ENCODE data around the gene TNRC18. TPM values are rescaled to one million over a fixed set of nuclear protein-coding genes. Genes with fewer than 3 reads are reported as not detected.

TNRC18 gene
- total and polyA plus RNA-seq, 2 donors (not counting 3 experiments of a cell fraction or from before 2014, with no cell fraction given) = 14.8 to 64.6 TPM

GRCh38 chr7:5266191-5267028 is 157.2 kb downstream of the TNRC18 start:
- Histone ChIP-seq H3K27ac (ENCODE audit: insufficient read depth, low read depth, low read length) (no peak overlapping the region), H4K20me1 (replicated peaks; ENCODE audit: control insufficient read depth, extremely low read depth, insufficient read depth, low read length) (no peaks in the 10 kb centered on the region), H3K4me2 (ENCODE audit: insufficient read depth, low read length) (no peak overlapping the region), H3K27me3 (ENCODE audit: control insufficient read depth in 2 of 2, insufficient read depth in 2 of 2, low read length in 2 of 2) (no peaks in the 10 kb centered on the region), H3K9me3 (replicated peaks; ENCODE audit: control insufficient read depth, insufficient read depth, low read length) (no peaks in the 10 kb centered on the region), H3K4me3 (replicated peaks in 1 of 3; ENCODE audit: insufficient read depth in 1 of 3, low read depth in 1 of 3, low read length in 3 of 3) (no peak overlapping the region), H2AFZ (ENCODE audit: low read depth, low read length) (no peak overlapping the region), H3K36me3 (ENCODE audit: control insufficient read depth in 2 of 2, extremely low read depth in 1 of 2, insufficient read depth in 2 of 2, low read length in 2 of 2) (no peaks in the 10 kb centered on the region), H3K79me2 (ENCODE audit: control insufficient read depth, insufficient read depth, low read length) (no peaks in the 10 kb centered on the region), H3K4me1 (ENCODE audit: control insufficient read depth, extremely low read depth, insufficient read depth, low read length) (no peaks in the 10 kb centered on the region), H3K9ac (replicated peaks; ENCODE audit: extremely low read depth, insufficient read depth, low read length) (no peak overlapping the region), H3K9me1 (replicated peaks; ENCODE audit: control insufficient read depth, extremely low read depth, insufficient read depth, low read length) (no peaks in the 10 kb centered on the region)
- no peak for DNase-seq (ENCODE audit: low read depth, low spot score)
- no peak for FAIRE-seq
- TF ChIP-seq FOS (IDR thresholded peaks at IDR 0.05; ENCODE audit: borderline replicate concordance, insufficient read depth, low read length) (no peak), GATA2 (IDR thresholded peaks at IDR 0.05; ENCODE audit: insufficient read depth, insufficient read length, low read depth, low read length) (no peak), JUN (IDR thresholded peaks at IDR 0.05; ENCODE audit: borderline replicate concordance, insufficient read depth, insufficient read length, low read depth) (no peak)
- BruUV-seq (replicated peaks) = no TSS peak
- intact Hi-C loops (cut with micrococcal nuclease) = no loop called here
- CTCF ChIA-PET = no interaction called here
- POLR2A ChIA-PET = no interaction called here
- dilution Hi-C loops (cut with MboI; ENCODE audit: extremely low pct_ligation_motif_present, low sequenced_read_pairs) = no loop called here

GRCh38 chr7:5265320-5266190 is 158.1 kb downstream of the TNRC18 start:
- intact Hi-C loops (cut with micrococcal nuclease) = no loop called here
- Histone ChIP-seq H3K4me3 (replicated peaks in 1 of 3; ENCODE audit: insufficient read depth in 1 of 3, low read depth in 1 of 3, low read length in 3 of 3) (no peak overlapping the region), H3K9me3 (replicated peaks; ENCODE audit: control insufficient read depth, insufficient read depth, low read length) (no peaks in the 10 kb centered on the region), H3K9me1 (replicated peaks; ENCODE audit: control insufficient read depth, extremely low read depth, insufficient read depth, low read length) (no peaks in the 10 kb centered on the region), H4K20me1 (replicated peaks; ENCODE audit: control insufficient read depth, extremely low read depth, insufficient read depth, low read length) (no peaks in the 10 kb centered on the region), H3K27me3 (ENCODE audit: control insufficient read depth in 2 of 2, insufficient read depth in 2 of 2, low read length in 2 of 2) (no peaks in the 10 kb centered on the region), H3K4me2 (ENCODE audit: insufficient read depth, low read length) (no peak overlapping the region), H3K27ac (ENCODE audit: insufficient read depth, low read depth, low read length) (no peak overlapping the region), H3K9ac (replicated peaks; ENCODE audit: extremely low read depth, insufficient read depth, low read length) (no peak overlapping the region), H3K79me2 (ENCODE audit: control insufficient read depth, insufficient read depth, low read length) (no peaks in the 10 kb centered on the region), H3K36me3 (ENCODE audit: control insufficient read depth in 2 of 2, extremely low read depth in 1 of 2, insufficient read depth in 2 of 2, low read length in 2 of 2) (no peaks in the 10 kb centered on the region), H2AFZ (ENCODE audit: low read depth, low read length) (no peak overlapping the region), H3K4me1 (ENCODE audit: control insufficient read depth, extremely low read depth, insufficient read depth, low read length) (no peaks in the 10 kb centered on the region)
- FAIRE-seq (no peak), DNase-seq (ENCODE audit: low read depth, low spot score) (no peak)
- dilution Hi-C loops (cut with MboI; ENCODE audit: extremely low pct_ligation_motif_present, low sequenced_read_pairs) = no loop called here
- no TSS peak for BruUV-seq (replicated peaks)
- POLR2A ChIA-PET = no interaction called here
- TF ChIP-seq POLR2AphosphoS5 (IDR thresholded peaks at IDR 0.05; ENCODE audit: insufficient read depth, low read depth, low read length) (no peak), POLR2A (IDR thresholded peaks at IDR 0.05; ENCODE audit: low read depth, low read length) (no peak), FOS (IDR thresholded peaks at IDR 0.05; ENCODE audit: borderline replicate concordance, insufficient read depth, low read length) (no peak), JUN (IDR thresholded peaks at IDR 0.05; ENCODE audit: borderline replicate concordance, insufficient read depth, insufficient read length, low read depth) (no peak), CTCF (IDR thresholded peaks at IDR 0.05; ENCODE audit: extremely low read depth in 1 of 2, insufficient read depth in 1 of 2, low read depth in 1 of 2, low read length in 2 of 2) (no peak), GATA2 (IDR thresholded peaks at IDR 0.05; ENCODE audit: insufficient read depth, insufficient read length, low read depth, low read length) (no peak), MYC (IDR thresholded peaks at IDR 0.05; ENCODE audit: low read depth, low read length) (no peak), MAX (IDR thresholded peaks at IDR 0.05; ENCODE audit: insufficient read depth, insufficient read length) (no peak), EZH2 (IDR thresholded peaks at IDR 0.05; ENCODE audit: borderline replicate concordance, low read depth, low read length, severe bottlenecking) (no peak)
- CTCF ChIA-PET = no interaction called here
